Measurements from ENCODE around the gene UGT1A6. TPM values are rescaled to one million over a fixed set of nuclear protein-coding genes. Genes with fewer than 3 reads are reported as not detected.
"Not testable (repeated sequence)": the region's sequence is repeated elsewhere in the genome, so short reads cannot be mapped to it uniquely, and the experiment has no call there.

Gene UGT1A6
- total RNA-seq, 2 donors from 2014 or later, result 6.4 to 10.2 TPM

DNA sequence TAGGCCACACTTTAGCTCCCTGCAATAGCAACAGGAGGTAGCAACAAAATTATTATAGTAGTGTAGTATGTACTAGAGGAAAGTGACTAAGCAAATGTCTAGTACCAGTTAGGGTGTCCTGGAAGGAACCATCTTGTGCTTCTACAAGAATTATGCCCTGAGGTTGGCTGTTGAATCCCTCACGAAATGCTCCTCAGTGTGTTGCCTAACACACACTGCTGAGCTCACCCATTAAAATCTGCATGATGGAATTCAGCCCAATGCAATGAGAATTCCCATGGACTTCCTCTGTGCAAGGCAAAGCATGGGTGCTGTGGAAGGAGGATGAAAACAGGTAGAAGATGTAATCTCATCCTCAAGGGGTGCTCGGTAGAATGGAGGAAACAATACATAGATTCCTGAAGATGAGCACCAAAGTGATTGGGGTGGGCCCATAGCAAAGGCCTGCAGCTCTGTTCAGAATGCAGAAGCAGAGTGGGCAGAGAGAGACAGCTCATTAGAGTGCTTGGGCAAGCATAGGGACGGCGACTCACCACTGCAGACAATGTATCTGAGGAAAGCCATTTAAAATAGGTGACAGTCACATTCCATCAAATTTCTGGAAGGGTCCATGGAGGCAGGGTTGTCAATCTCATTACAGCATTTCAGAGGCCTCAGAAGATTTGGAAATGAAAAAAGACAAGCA, 12.2 kb upstream of the UGT1A6 start:
- intact Hi-C loops (cut with DNase I, micrococcal nuclease), result no loop called here
- ATAC-seq (no peak), DNase-seq (no peak)

DNA sequence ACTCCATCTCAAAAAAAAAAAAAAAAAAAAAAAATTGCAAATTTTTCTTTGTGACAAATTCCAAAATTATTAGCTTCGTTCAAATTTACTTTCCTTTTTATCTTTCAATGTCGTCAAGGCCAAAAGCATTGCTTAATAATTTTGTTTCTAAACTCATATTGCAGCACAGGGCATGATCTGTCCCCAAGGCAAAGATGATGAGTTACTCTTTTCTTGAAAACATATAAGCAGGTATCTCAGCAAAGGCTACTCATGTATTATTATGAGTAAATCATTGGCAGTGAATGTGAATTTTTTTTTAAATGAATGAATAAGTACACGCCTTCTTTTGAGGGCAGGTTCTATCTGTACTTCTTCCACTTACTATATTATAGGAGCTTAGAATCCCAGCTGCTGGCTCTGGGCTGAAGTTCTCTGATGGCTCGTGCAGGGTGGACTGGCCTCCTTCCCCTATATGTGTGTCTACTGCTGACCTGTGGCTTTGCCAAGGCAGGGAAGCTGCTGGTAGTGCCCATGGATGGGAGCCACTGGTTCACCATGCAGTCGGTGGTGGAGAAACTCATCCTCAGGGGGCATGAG, 11.1 kb upstream of the UGT1A6 start, which contains the start of gene UGT1A7:
Gene UGT1A7, plus strand, starts transcription at position 381 of the 579 bp plus-strand sequence. Its CDS starts 37 bp downstream, at position 418.
- intact Hi-C loops (cut with DNase I, micrococcal nuclease), result no loop called here
- no peak for DNase-seq
- ATAC-seq, result no peak

DNA sequence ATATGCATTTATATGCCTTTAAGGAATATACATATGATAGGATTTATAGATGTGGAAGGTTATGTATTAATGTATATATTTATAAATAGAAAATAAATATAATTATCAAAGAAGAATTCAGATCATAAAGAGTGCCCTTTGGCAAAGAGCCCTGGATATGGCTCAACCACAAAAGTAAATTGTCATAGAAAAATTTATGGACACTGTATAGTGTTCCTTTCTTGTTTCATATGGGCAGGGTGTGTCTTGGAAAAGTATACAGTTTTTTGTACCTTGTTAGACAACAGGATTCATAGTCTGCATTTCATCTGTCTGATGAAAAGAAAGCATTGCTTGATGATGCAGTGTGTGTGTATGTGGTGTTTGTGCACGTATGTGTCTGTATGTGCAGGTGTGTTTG, 8.1 kb upstream of the UGT1A6 start:
- DNase-seq (no peak), ATAC-seq (peak; percentile 90)
- intact Hi-C loops (cut with DNase I, micrococcal nuclease), result no loop called here

DNA sequence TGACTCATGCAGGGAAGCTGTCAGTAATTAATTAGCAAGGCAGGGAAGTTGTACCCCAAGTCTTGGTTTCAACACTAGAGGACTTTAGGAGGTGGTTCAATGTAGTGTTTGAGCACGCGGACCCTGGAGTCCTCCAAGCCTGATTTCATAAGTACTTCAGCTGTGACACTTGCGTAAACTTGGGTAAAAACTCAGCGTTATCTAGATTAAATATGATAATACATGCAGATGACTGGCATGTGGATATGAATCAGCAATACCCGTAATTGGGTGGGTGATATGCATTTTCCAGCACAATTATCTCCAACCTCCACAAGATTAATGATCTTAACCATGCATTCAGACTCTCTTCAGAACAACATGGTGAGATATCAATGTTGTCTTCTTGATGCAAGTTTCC, 5.8 kb upstream of the UGT1A6 start:
- DNase-seq (no peak), ATAC-seq (no peak)
- intact Hi-C loops (cut with DNase I, micrococcal nuclease), result no loop called here

DNA sequence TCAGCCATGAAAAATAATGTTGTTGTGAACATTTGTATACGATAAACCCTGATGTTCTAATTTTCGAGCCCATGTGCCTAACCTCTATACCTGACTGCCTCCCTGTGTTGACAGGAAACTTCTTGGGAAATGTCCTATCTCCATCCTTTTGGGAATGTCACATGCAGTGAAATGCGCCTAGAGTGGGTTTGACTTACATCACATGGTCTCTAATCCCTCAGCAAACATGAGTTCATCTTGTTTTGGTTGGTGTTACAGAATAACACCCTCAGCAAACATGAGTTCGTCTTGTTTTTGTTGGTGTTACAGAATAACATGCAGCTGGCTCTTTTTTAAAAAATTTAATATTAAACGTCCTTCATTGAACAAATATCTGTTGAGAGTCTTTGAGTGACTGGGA, 4.3 kb upstream of the UGT1A6 start:
- intact Hi-C loops (cut with DNase I, micrococcal nuclease), result no loop called here
- DNase-seq (no peak), ATAC-seq (no peak)

DNA sequence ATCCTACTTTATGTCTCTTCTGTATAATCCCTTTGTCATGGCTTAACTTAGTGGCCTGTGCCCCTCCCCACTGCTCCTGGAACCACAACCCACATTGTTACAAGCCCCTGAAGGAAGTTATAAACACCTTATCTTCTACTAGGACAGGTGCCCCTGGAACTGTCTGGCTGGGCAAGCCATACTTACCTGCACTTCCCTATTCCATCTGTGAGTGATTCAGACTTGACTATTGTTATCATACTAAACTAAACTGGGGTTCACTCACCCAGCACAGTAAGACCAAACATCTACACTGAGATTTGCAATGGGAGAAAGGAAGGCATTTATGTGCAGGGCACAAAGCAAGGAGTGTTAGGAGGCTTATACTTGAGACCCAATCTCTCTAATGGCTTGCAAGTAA, 3.7 kb upstream of the UGT1A6 start:
- ATAC-seq (peak; percentile 32), DNase-seq (no peak)
- intact Hi-C loops (cut with DNase I, micrococcal nuclease), result no loop called here

DNA sequence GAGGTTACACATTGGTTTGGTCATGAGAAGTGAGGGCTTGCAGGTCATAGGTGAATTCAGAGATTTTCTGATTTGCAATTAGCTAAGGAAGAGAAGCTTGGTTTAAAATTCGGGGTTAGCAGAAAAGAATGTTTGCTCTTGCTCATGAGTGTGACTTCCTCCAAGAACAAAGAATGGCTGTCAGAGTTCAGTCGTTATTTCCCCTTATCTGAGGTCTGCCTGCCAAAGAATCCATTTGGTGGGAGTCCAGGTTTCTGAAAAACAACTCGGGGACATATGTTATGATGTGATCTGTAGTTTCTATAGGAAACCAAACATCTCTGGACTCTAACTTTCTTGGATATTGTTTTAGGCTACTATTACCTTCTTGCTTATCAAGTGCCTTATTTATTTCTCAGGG, 3.2 kb upstream of the UGT1A6 start:
- ATAC-seq (no peak), DNase-seq (no peak)
- intact Hi-C loops (cut with DNase I, micrococcal nuclease), result no loop called here

DNA sequence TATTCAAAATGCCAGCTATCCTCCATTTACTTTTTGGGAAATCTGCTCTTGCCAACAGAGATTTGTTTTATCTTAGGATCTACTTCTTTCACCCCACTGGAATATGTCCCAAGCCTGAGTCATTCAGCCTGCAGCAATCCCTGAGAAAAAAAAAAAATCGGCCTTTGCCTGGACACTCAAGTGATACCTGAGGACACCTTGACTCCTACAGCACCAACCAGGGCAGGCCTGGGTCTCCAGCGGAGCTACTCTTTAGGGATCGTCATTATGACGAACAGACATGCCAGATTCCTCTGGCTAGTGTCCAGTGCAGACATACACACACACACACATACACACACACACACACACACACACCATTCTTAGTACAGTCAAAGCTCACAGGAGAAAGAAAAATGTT, 2.2 kb upstream of the UGT1A6 start:
- intact Hi-C loops (cut with DNase I, micrococcal nuclease), result no loop called here
- ATAC-seq (no peak), DNase-seq (no peak)

DNA sequence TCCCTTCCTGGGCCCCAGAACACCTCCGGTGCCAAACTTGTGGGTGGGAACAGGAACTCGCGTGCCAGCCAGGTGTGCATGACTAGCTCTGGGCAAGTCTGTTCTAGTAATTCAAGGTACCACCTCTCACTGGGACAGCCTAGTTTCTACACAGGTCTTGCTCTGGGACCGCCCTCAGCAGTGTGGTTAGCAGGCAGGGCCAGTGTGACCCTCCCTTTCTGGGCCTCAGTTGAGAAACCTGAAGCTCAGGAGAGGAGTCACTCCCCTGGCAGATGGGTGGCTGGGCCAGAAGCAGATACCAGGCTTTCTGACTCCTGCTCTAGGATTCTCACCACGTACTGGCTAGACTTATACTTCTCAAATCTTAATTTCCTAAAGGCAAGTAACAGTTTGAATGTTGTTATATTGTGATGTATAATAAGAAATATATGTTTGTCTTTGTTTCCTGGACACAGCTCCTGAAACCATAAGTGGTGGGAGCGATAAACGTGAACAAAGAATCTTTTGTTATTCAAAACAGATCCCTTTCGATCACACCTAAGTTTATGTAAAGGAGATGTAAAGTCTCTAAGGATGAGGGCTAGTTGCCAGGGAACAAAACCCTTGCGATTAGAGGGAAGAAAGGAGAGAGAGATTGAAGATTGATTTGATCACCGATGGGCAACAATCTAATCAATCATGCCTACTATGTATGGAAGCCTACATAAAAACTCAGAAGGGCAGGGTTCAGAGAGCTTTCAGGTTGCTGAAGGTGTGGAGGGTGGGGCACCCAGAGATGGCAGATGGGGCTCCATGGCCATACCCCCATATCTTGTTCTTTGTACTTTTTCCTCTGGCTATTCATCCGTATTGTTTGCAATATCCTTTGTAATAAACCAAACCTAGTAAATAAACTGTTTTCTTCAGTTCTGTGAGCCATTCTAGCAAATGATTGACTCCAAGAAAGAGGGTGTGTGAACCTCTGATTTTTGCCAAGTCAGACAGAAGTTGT, 952 bp upstream of the UGT1A6 start:
- peak; percentile 36 to 79 for DNase-seq
- peak; percentile 68 for ATAC-seq
- intact Hi-C loops (cut with DNase I, micrococcal nuclease), result no loop called here

DNA sequence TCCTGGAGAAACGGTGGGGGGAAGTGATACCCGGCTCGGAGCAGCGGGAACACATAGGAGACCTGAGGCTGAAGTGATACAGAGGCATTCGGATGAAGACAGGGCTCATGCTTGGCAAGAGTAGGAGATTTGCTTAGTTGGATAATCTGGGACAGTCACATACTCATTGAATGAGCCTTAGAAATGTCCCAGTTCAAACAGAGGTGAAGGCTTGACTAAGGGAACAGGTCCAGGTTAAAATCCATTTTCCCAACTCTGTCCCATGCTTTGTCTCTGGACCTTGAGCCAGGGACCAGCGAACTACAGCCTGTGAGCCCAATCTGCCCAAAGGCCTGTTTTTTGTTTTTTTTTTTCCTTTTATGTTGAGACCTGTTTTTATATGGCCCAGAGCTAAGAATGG, 1.3 kb downstream of the UGT1A6 start:
- ATAC-seq (no peak), DNase-seq (no peak)
- intact Hi-C loops (cut with DNase I, micrococcal nuclease), result no loop called here

DNA sequence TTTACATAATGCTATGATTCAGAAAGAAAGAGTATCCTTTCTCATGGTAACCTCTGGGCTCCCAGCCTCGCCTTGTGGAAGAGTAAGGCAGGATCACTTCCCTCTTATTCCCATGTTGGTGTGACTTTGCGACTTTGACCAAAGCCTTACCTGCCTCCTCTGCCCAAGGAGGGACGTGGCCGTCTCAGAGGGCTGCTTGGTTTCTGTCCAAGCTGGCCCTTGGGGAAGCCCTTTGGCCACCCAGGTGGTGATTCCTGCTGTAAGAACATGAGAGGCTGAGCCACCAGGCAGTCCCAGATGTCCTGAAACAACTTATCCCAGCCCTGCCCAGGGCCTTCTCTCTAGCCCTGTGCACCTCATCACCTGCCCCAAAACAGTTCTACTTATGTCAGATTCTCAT, 6.0 kb downstream of the UGT1A6 start:
- DNase-seq, result no peak
- intact Hi-C loops (cut with DNase I, micrococcal nuclease), result no loop called here
- ATAC-seq, result no peak

DNA sequence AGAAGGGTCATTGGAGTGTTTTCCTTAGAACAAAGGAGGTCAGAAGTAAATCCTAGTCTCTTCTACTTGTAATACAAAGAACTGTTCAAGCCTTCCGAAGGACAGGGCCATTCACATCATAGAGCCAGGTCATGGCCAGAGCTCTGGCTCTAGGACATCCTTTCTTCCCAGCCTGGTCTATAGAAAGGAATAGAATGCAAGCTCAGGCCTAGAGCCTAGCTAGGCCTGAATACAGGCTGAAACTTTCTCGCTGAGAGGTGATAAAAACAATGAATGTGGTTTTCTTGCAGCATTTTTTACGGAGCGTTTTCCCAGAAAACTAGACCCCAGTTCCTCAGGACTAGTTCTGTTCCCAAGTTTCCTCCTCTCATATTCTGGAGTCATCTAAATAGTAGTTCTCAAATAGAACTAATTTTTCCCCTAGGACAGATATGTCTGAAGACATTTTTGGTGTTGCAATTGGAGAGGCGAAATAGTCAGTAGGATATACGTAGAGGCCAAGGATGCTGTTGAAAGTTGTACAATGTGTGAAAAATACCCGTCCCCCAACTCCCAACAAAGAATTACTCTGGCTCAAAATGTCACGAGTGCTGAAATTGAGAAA, 6.8 kb downstream of the UGT1A6 start:
- no peak for ATAC-seq
- no peak for DNase-seq
- intact Hi-C loops (cut with DNase I, micrococcal nuclease), result no loop called here

DNA sequence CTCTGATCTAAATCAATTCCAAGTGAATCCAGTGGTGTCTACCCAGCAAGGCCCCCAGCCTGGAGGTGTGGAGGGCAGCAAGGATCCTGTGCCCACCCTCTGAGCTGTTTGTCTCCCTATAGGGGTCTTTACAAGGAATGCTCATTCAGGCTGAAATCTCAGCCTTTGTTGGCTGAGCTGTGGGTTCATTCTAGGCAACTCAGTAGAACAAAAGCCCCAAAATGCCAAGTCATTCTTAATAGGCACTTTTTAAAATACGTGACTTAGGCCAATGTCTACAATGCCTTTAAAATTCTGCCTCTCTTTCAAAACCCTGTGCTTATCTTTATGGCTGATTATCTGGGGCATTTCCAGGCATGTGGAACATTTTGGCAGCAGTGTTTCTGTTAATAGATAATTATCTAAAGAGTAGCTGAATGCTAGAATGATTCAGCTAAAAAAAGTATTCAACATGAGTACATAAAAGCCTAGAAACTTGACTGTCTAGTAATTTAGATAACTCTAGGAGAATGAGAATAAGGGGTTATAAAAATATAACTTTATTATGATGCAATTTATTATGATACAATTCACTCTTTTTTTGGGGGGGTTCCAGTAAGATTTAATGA, 7.4 kb downstream of the UGT1A6 start:
- ATAC-seq (peak; percentile 90), DNase-seq (no peak)
- intact Hi-C loops (cut with DNase I, micrococcal nuclease), result no loop called here

DNA sequence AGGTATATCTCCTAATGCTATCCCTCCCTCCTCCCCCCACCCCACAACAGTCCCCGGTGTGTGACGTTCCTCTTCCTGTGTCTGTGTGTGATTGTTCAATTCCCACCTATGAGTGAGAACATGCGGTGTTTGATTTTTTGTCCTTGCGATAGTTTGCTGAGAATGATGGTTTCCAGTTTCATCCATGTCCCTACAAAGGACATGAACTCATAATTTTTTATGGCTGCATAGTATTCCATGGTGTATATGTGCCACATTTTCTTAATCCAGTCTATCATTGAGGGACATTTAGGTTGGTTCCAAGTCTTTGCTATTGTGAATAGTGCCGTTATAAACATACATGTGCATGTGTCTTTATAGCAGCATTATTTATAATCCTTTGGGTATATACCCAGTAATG, 8.2 kb downstream of the UGT1A6 start:
- DNase-seq; intact Hi-C loops (cut with DNase I, micrococcal nuclease); ATAC-seq: not testable (repeated sequence)

DNA sequence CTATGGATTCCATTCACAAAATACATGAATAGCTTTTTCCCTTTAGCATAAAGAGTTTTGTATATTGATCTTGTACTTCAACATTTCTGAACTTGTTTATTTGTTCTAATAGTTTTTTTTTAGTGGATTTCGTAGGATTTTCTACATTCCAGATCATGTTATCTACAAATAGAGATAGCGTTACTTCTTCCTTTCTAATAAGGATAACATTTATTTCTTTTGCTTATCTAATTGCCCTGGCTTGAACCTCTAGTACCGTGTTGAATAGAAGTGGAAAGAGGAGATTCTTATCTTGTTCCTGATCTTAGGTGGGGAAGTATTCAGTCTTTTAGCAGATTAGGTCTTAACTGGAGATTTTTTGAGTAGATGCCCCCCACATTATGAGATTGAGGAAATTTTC, 9.5 kb downstream of the UGT1A6 start:
- ATAC-seq, result no peak
- intact Hi-C loops (cut with DNase I, micrococcal nuclease), result no loop called here
- no peak for DNase-seq

DNA sequence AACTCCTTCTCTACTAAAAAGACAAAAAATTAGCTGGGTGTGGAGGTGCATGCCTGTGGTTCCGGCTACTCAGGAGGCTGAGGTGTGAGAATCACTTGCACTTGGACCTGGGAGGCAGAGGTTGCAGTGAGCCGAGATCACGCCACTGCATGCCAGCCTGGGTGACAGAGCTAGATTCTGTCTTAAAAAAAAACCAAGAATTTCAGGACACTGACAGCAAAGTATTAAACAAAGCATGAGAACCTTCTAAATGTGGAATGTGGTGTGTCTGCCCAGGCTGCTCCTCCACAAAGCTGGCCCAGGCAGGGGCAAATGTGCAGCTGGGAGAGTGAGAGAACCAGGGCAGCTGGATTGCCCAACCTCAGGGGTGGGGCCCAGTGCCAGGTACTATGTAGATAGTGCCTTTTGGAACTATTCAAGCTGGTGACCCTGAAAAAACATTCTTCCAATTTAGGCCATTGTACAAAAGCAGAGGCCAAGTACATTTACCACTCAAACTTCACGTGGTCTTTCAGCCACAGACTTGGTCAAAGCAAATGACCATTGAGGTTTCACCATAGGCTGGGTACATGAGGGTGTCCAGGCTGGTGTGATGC, 13.3 kb downstream of the UGT1A6 start:
- DNase-seq (peak in 1 of 2 donors; percentile 30), ATAC-seq (peak; percentile 79)
- intact Hi-C loops (cut with DNase I, micrococcal nuclease), result no loop called here

DNA sequence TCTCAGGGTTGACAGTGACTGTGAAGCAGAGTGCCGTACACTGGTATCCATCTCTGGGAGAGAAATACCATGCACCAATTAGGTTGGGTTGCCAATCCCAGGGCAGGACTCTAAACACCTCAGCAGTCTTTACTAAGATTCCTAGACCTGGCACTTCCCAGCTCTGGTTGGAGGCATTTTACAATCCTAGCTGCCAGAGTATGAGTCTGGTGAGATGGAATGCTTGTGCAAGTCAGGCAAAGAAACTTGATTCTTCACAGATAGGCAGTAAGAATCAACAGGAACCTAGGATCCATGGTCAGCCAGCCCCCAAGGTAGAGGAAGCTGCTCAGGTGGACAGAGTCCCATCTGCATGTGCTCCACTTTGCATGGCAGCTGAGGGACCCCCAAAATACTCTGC, 14.0 kb downstream of the UGT1A6 start:
- ATAC-seq, result no peak
- intact Hi-C loops (cut with DNase I, micrococcal nuclease), result no loop called here
- no peak for DNase-seq

DNA sequence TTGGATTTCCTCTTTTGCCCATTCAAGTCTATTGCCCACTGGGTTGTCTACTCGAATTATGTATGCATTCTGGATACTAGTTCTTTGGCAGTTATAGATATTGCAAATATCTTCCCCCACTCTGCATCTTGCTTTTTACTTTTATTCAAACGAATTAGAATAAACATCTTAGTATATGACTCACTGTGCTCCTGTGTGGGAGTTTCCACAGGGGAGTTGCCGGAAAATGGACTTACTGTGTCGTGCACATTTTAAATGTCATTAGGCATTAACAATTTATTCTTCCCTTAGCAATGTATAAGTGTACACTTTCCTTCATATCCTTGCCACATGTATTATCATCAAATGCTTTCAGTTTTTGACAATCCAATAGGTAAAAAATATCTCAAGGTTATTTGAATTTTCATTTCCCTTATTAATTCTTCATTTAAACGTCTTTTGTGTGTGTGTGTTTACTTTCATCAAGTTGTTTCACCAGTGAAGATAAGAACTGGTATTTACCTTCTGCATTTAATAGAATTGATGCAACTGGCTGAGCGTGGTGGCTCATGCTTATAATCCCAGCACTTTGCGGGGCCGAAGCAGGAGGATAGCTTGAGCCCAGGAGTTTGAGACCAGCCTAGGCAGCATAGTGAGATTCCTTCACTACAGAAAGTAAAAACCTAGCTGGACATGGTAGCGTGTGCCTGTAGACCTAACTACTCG, 15.4 kb downstream of the UGT1A6 start:
- DNase-seq (no peak), ATAC-seq (no peak)
- intact Hi-C loops (cut with DNase I, micrococcal nuclease), result no loop called here
